Lung (tissue), 12 donors: ENCODE results near the gene ZIC3. TPM values are rescaled to one million over a fixed set of nuclear protein-coding genes. Genes with fewer than 3 reads are reported as not detected.

Experiments
- ATAC-seq: fragments of 200-7000 bp; cut with Tn5 transposase; one replicate; pipeline ENCODE4 v1.9.1; 2020; ENCODE audit warnings: moderate number of reproducible peaks; ENCODE audit not compliant: insufficient read depth, low FRiP score
- DNase-seq, 3 donors: peaks; one replicate each; pipeline ENCODE4 v3.0.0-alpha.2; 2013 to 2017
- H3K27ac ChIP-seq, 2 donors: one replicate each; pipeline ENCODE4 v1.5.1; 2013; ENCODE audit warnings: mild to moderate bottlenecking in 2 of 2, moderate library complexity in 2 of 2, control low read depth in 1 of 2, inconsistent platforms in 1 of 2, low read depth in 1 of 2, low read length in 1 of 2
- H3K27me3 ChIP-seq, 3 donors: one replicate each; pipeline ENCODE4 v1.5.1; 2013; ENCODE audit warnings: low read length in 2 of 3; ENCODE audit not compliant: control insufficient read depth in 3 of 3, insufficient read depth in 3 of 3
- H3K36me3 ChIP-seq, 4 donors: one replicate each; pipeline ENCODE4 v1.5.1; 2013; ENCODE audit warnings: low read length in 4 of 4, mild to moderate bottlenecking in 1 of 4, moderate library complexity in 1 of 4; ENCODE audit not compliant: control insufficient read depth in 4 of 4, insufficient read depth in 4 of 4
- H3K4me1 ChIP-seq, 5 donors: one replicate each; pipeline ENCODE4 v1.5.1; 2013; ENCODE audit warnings: low read length in 5 of 5, mild to moderate bottlenecking in 2 of 5, moderate library complexity in 1 of 5; ENCODE audit not compliant: control insufficient read depth in 5 of 5, insufficient read depth in 5 of 5
- H3K4me3 ChIP-seq: one replicate; pipeline ENCODE4 v1.5.1; 2013; ENCODE audit warnings: mild to moderate bottlenecking, control low read depth, moderate library complexity
- H3K9ac ChIP-seq, 2 donors: one replicate each; pipeline ENCODE4 v1.5.1; 2013; ENCODE audit warnings: low read length in 2 of 2, control low read depth in 1 of 2; ENCODE audit not compliant: insufficient read depth in 1 of 2
- H3K9me3 ChIP-seq, 4 donors: one replicate each; pipeline ENCODE4 v1.5.1; 2013; ENCODE audit warnings: low read length in 3 of 4, mild to moderate bottlenecking in 1 of 4, moderate library complexity in 1 of 4; ENCODE audit not compliant: control insufficient read depth in 4 of 4, insufficient read depth in 3 of 4
- CTCF ChIP-seq: IDR thresholded peaks from 2 replicates; pipeline ENCODE4 v1.5.1; 2012; ENCODE audit warnings: mild to moderate bottlenecking; ENCODE audit errors: control extremely low read depth, extremely low read depth
- WGBS, 2 donors: extraction: QIAGEN DNeasy Blood & Tissue Kit; methylation state at CpG; one replicate each; pipeline ENCODE4 v1.1.7; 2013; 5-methylcytosine and 5-hydroxymethylcytosine counted together
- polyA plus RNA-seq, 2 donors: library from polyadenylated mRNA; stranded (reverse); fragments of 200-250 nt; gene quantifications; one replicate each; pipeline ENCODE4 v1.2.1, GENCODE V29; 2013
- total RNA-seq, 2 donors: library from RNA; depleted of rRNA in 1 of 2; stranded (reverse); fragments of >200 nt in 1 of 2; gene quantifications; one replicate each; pipeline ENCODE4 v1.2.1, GENCODE V29; 2014 to 2021
- donor health status: control.
- donor health status: control.
- donor health status: Bipolar disorder and iron deficiency.
- donor health status: healthy.
- donor health status: DM: yes; HTN: yes; CAD: no.

The ZIC3 gene
- total and polyA plus RNA-seq, 4 donors, result not detected

GRCh38 chrX:137563681-137564651 lies 2.0 kb upstream of the ZIC3 start:
- WGBS, 2 donors, result 6 to 25% methylated on average over 33 to 37 of the region's 37 CpGs
- DNase-seq (no peak), ATAC-seq (no peak)
- H3K4me3 ChIP-seq, result no peak overlapping the region
- H3K9ac ChIP-seq, result no peak overlapping the region
- H3K4me1 ChIP-seq, result peaks cover 0 to 10% (median 0%) of the 10 kb centered on the region in 5 donors
- no peak for TF ChIP-seq CTCF
- peaks cover 0 to 23% (median 0%) of the 10 kb centered on the region in 4 donors for H3K9me3 ChIP-seq
- peaks cover 11 to 70% (median 58%) of the 10 kb centered on the region in 3 donors for H3K27me3 ChIP-seq
- no peak overlapping the region for H3K27ac ChIP-seq
- H3K36me3 ChIP-seq, result no peaks in the 10 kb centered on the region

- no peak for DNase-seq
- H3K27me3 ChIP-seq, result peaks cover 12 to 81% (median 70%) of the 10 kb centered on the region in 3 donors
- WGBS, 2 donors, result 1 to 34% methylated on average over 31 to 54 of the region's 54 CpGs
- peaks cover 0 to 20% (median 0%) of the 10 kb centered on the region in 4 donors for H3K9me3 ChIP-seq
- no peak for ATAC-seq
- H3K27ac ChIP-seq, result no peak overlapping the region
- peaks cover 0 to 10% (median 0%) of the 10 kb centered on the region in 5 donors for H3K4me1 ChIP-seq
- peak overlapping the region; percentile 3 for H3K4me3 ChIP-seq
- H3K36me3 ChIP-seq, result no peaks in the 10 kb centered on the region
- no peak for TF ChIP-seq CTCF
- H3K9ac ChIP-seq, result no peak overlapping the region
Observed at GRCh38 chrX:137565318-137565904, 516 bp upstream of the ZIC3 start.

GRCh38 chrX:137566746-137567679 lies 1.1 kb downstream of the ZIC3 start:
- TF ChIP-seq CTCF, result no peak
- Histone ChIP-seq H3K36me3 (no peaks in the 10 kb centered on the region), H3K4me3 (no peak overlapping the region), H3K27ac (no peak overlapping the region), H3K4me1 (peaks cover 0 to 10% (median 0%) of the 10 kb centered on the region in 5 donors), H3K9ac (no peak overlapping the region), H3K9me3 (peaks cover 0 to 18% (median 0%) of the 10 kb centered on the region in 4 donors), H3K27me3 (peaks cover 8 to 79% (median 72%) of the 10 kb centered on the region in 3 donors)
- ATAC-seq (no peak), DNase-seq (no peak)
- WGBS, 2 donors, result 2 to 41% methylated on average over 37 to 82 of the region's 82 CpGs
